HG03097 (cell line): ENCODE results near the gene DRC3.

Source experiments
- ATAC-seq: cut with Tn5 transposase; IDR thresholded peaks from one replicate; pipeline ENCODE4 v1.9.1; 2021; ENCODE audit not compliant: unreplicated experiment, low FRiP score

DRC3 gene

GRCh38 chr17:18039535-18040260 is 67.0 kb downstream of the DRC3 start:
- peak; percentile 32 for ATAC-seq

- no peak for ATAC-seq
Observed at GRCh38 chr17:18040261-18040858, 67.7 kb downstream of the DRC3 start.

GRCh38 chr17:18041776-18042175 is 69.1 kb downstream of the DRC3 start:
- no peak for ATAC-seq

- ATAC-seq, result no peak
Observed at GRCh38 chr17:18042983-18043382, 70.3 kb downstream of the DRC3 start.

GRCh38 chr17:18043491-18043890 is 70.8 kb downstream of the DRC3 start:
- ATAC-seq, result no peak

- no peak for ATAC-seq
Observed at GRCh38 chr17:18044609-18045008, 71.9 kb downstream of the DRC3 start.

GRCh38 chr17:18045691-18046350 is 73.2 kb downstream of the DRC3 start:
- no peak for ATAC-seq

- ATAC-seq, result no peak
Observed at GRCh38 chr17:18055597-18055996, 82.9 kb downstream of the DRC3 start.

- ATAC-seq, result no peak
Observed at GRCh38 chr17:18056214-18056613, 83.6 kb downstream of the DRC3 start.

GRCh38 chr17:18059283-18059682 is 86.6 kb downstream of the DRC3 start:
- no peak for ATAC-seq

- no peak for ATAC-seq
Observed at GRCh38 chr17:18064053-18064452, 91.4 kb downstream of the DRC3 start.

GRCh38 chr17:18065546-18065945 is 92.9 kb downstream of the DRC3 start:
- no peak for ATAC-seq
